H9 (cell line): Measurements from ENCODE around the gene SLC35E3. TPM values are rescaled to one million over a fixed set of nuclear protein-coding genes. Genes with fewer than 3 reads are reported as not detected.

Experiments
- DNase-seq: peaks from one replicate; pipeline ENCODE4 v3.0.0-alpha.2; 2017
- H2AFZ ChIP-seq: one replicate; pipeline ENCODE4 v1.6.1; 2013; ENCODE audit warnings: mild to moderate bottlenecking, low read length, control low read depth, moderate library complexity
- H2AK5ac ChIP-seq: 2 replicates; pipeline ENCODE4 v1.6.1; 2013; ENCODE audit warnings: low read length, control low read depth, mixed read lengths; ENCODE audit not compliant: insufficient read length
- H2BK120ac ChIP-seq: one replicate; pipeline ENCODE4 v1.6.1; 2013; ENCODE audit warnings: low read depth, mild to moderate bottlenecking, low read length, control low read depth, inconsistent platforms; ENCODE audit not compliant: poor library complexity, severe bottlenecking
- H2BK12ac ChIP-seq: 2 replicates; pipeline ENCODE4 v1.6.1; 2013; ENCODE audit warnings: low read length, control low read depth, mixed read lengths, low read depth; ENCODE audit not compliant: insufficient read length
- H2BK15ac ChIP-seq: 2 replicates; pipeline ENCODE4 v1.6.1; 2013; ENCODE audit warnings: low read depth, low read length, control low read depth
- H2BK20ac ChIP-seq: one replicate; pipeline ENCODE4 v1.6.1; 2013; ENCODE audit warnings: low read depth, mild to moderate bottlenecking, low read length, control low read depth, inconsistent platforms; ENCODE audit not compliant: poor library complexity, severe bottlenecking
- H2BK5ac ChIP-seq: 2 replicates; pipeline ENCODE4 v1.6.1; 2013; ENCODE audit warnings: low read length, control low read depth, mixed read lengths; ENCODE audit not compliant: insufficient read length
- H3K14ac ChIP-seq: 2 replicates; pipeline ENCODE4 v1.6.1; 2013; ENCODE audit warnings: low read length, control low read depth; ENCODE audit not compliant: insufficient read depth
- H3K18ac ChIP-seq: 2 replicates; pipeline ENCODE4 v1.6.1; 2013; ENCODE audit warnings: low read depth, mild to moderate bottlenecking, mixed read lengths, low read length, control low read depth; ENCODE audit not compliant: insufficient read length
- H3K23ac ChIP-seq: 2 replicates; pipeline ENCODE4 v1.6.1; 2013; ENCODE audit warnings: low read length, control low read depth, mixed read lengths, low read depth; ENCODE audit not compliant: insufficient read length
- H3K23me2 ChIP-seq: 2 replicates; pipeline ENCODE4 v1.6.1; 2013; ENCODE audit warnings: low read depth, mild to moderate bottlenecking, mixed read lengths, low read length, control low read depth; ENCODE audit not compliant: insufficient read length, poor library complexity, severe bottlenecking
- H3K27ac ChIP-seq: 2 replicates; pipeline ENCODE4 v1.5.1; 2013; ENCODE audit warnings: low read length, control low read depth, mixed read lengths, low read depth; ENCODE audit not compliant: insufficient read length
- H3K27me3 ChIP-seq: 2 replicates; pipeline ENCODE4 v1.6.1; 2013; ENCODE audit warnings: low read length, control low read depth, inconsistent platforms; ENCODE audit not compliant: insufficient read depth
- H3K4ac ChIP-seq: 2 replicates; pipeline ENCODE4 v1.6.1; 2013; ENCODE audit warnings: low read depth, mild to moderate bottlenecking, control low read depth, inconsistent platforms, low read length, moderate library complexity
- H3K4me1 ChIP-seq: 2 replicates; pipeline ENCODE4 v1.6.1; 2013; ENCODE audit warnings: low read length, control low read depth, inconsistent platforms; ENCODE audit not compliant: insufficient read depth
- H3K4me2 ChIP-seq: 2 replicates; pipeline ENCODE4 v1.6.1; 2013; ENCODE audit warnings: low read length, control low read depth, mixed read lengths; ENCODE audit not compliant: insufficient read length, insufficient read depth
- H3K56ac ChIP-seq: 2 replicates; pipeline ENCODE4 v1.6.1; 2013; ENCODE audit warnings: low read depth, mild to moderate bottlenecking, mixed read lengths, low read length, control low read depth; ENCODE audit not compliant: insufficient read length
- H3K79me1 ChIP-seq: 2 replicates; pipeline ENCODE4 v1.6.1; 2013; ENCODE audit warnings: low read depth, mild to moderate bottlenecking, moderate library complexity, low read length, control low read depth, inconsistent platforms; ENCODE audit not compliant: insufficient read depth, poor library complexity, severe bottlenecking
- H3K79me2 ChIP-seq: 2 replicates; pipeline ENCODE4 v1.6.1; 2013; ENCODE audit warnings: low read length, control low read depth, inconsistent platforms; ENCODE audit not compliant: insufficient read depth
- H3K9ac ChIP-seq: 2 replicates; pipeline ENCODE4 v1.6.1; 2013; ENCODE audit warnings: low read length, control low read depth, mixed read lengths; ENCODE audit not compliant: insufficient read length; ENCODE audit errors: extremely low read depth
- H3K9me3 ChIP-seq: one replicate; pipeline ENCODE4 v1.6.1; 2013; ENCODE audit warnings: low read depth, low read length, inconsistent platforms; ENCODE audit not compliant: control insufficient read depth
- H3T11ph ChIP-seq: one replicate; pipeline ENCODE4 v1.6.1; 2013; ENCODE audit warnings: mild to moderate bottlenecking, low read length, control low read depth, inconsistent platforms
- H4K20me1 ChIP-seq: one replicate; pipeline ENCODE4 v1.6.1; 2013; ENCODE audit not compliant: control insufficient read depth, insufficient read length, insufficient read depth
- H4K5ac ChIP-seq: 2 replicates; pipeline ENCODE4 v1.6.1; 2013; ENCODE audit warnings: low read depth, mild to moderate bottlenecking, mixed read lengths, low read length, control low read depth; ENCODE audit not compliant: insufficient read length
- H4K8ac ChIP-seq: replicated peaks from 2 replicates; pipeline ENCODE4 v1.6.1; 2013; ENCODE audit warnings: low read length, control low read depth, mixed read lengths, low read depth; ENCODE audit not compliant: insufficient read length
- H4K91ac ChIP-seq: 2 replicates; pipeline ENCODE4 v1.6.1; 2013; ENCODE audit warnings: low read depth, mild to moderate bottlenecking, moderate library complexity, mixed read lengths, low read length, control low read depth; ENCODE audit not compliant: insufficient read length
- H3K27ac Mint-ChIP-seq, 3 experiments: 2 replicates in 2 of 3; 3 replicates in 1 of 3; pipeline ENCODE4 v1.8.0; 2020 to 2021; ENCODE audit warnings: mixed read lengths in 3 of 3, mild to moderate bottlenecking in 1 of 3, moderate library complexity in 1 of 3
- H3K27me3 Mint-ChIP-seq: 2 replicates; pipeline ENCODE4 v1.8.0; 2021; ENCODE audit warnings: low read depth, mild to moderate bottlenecking, moderate library complexity, mixed read lengths
- H3K36me3 Mint-ChIP-seq, 3 experiments: 2 replicates in 2 of 3; 3 replicates in 1 of 3; pipeline ENCODE4 v1.8.0; 2020 to 2021; ENCODE audit warnings: low read depth in 3 of 3, mixed read lengths in 3 of 3; ENCODE audit not compliant: insufficient read depth in 1 of 3
- H3K4me1 Mint-ChIP-seq, 2 experiments: 2 replicates each; pipeline ENCODE4 v1.8.0; 2020; ENCODE audit warnings: mixed read lengths in 2 of 2
- H3K4me3 Mint-ChIP-seq, 2 experiments: 2 replicates in 1 of 2; 3 replicates in 1 of 2; pipeline ENCODE4 v1.8.0; 2020 to 2021; ENCODE audit warnings: mild to moderate bottlenecking in 2 of 2, mixed read lengths in 2 of 2, moderate library complexity in 1 of 2
- H3K9me3 Mint-ChIP-seq, 2 experiments: 2 replicates in 1 of 2; 3 replicates in 1 of 2; pipeline ENCODE4 v1.8.0; 2020; ENCODE audit warnings: mild to moderate bottlenecking in 2 of 2, mixed read lengths in 2 of 2, moderate library complexity in 1 of 2
- CTCF ChIP-seq: fragments of 200-600 bp; sonication (generic); conservative IDR thresholded peaks from 3 replicates; pipeline ENCODE4 v1.8.0; 2021; ENCODE audit warnings: antibody characterized with exemption, mild to moderate bottlenecking
- WGBS: extraction: QIAGEN DNeasy Blood & Tissue Kit; methylation state at CpG from one replicate; pipeline ENCODE4 v1.1.7; 2013; ENCODE audit warnings: missing lambda C conversion rate, low lambda C conversion rate, mixed read lengths; ENCODE audit not compliant: insufficient read length; ENCODE audit errors: extremely low coverage; 5-methylcytosine and 5-hydroxymethylcytosine counted together
- total RNA-seq: library from RNA; stranded (reverse); gene quantifications from 2 replicates; pipeline ENCODE4 v1.2.1, GENCODE V29; 2021

The SLC35E3 gene
- total RNA-seq, 1 experiment from 2014 or later = 17.9 TPM

- peak overlapping the region; percentile 93 for H2BK12ac ChIP-seq
- peaks cover 33 to 38% of the 10 kb centered on the region in 2 experiments for H3K4me1 Mint-ChIP-seq
- H2BK15ac ChIP-seq = peak overlapping the region; percentile 91; the same call in 1 of the 2 replicates
- no peaks in the 10 kb centered on the region for H3K27me3 Mint-ChIP-seq
- H3K56ac ChIP-seq = no peak overlapping the region
- no peak overlapping the region for H3K23ac ChIP-seq
- peak overlapping the region; percentile 99 for H4K5ac ChIP-seq
- peak overlapping the region; percentile 94 to 95 for H3K4me3 Mint-ChIP-seq
- no CpG with 5 or more reads among the region's 61 CpGs for WGBS
- peaks cover 4% of the 10 kb centered on the region; the same call in 1 of the 2 replicates for H3K4me1 ChIP-seq
- TF ChIP-seq CTCF = no peak; the same call in 2 of the 3 replicates
- peak overlapping the region; percentile 100 for H3K14ac ChIP-seq
- peak overlapping the region; percentile 42 for H2AK5ac ChIP-seq
- H3K27me3 ChIP-seq = no peaks in the 10 kb centered on the region
- no peaks in the 10 kb centered on the region for H3K9me3 ChIP-seq
- peak overlapping the region; percentile 48 for H3K4me2 ChIP-seq
- no peaks in the 10 kb centered on the region for H3K79me1 ChIP-seq
- no peak overlapping the region for H2AFZ ChIP-seq
- peak overlapping the region; percentile 95; the same call in 1 of the 2 replicates for H3K4ac ChIP-seq
- H3K9me3 Mint-ChIP-seq = peaks cover 0 to 2% of the 10 kb centered on the region in 2 experiments; a peak in 2 of 5 replicates
- peak overlapping the region; percentile 93 for H3K27ac ChIP-seq
- peak overlapping the region; percentile 80 for H2BK5ac ChIP-seq
- H3T11ph ChIP-seq = peak overlapping the region; percentile 47
- H4K8ac ChIP-seq = no peak overlapping the region
- DNase-seq = peak; percentile 90
- H3K23me2 ChIP-seq = peaks cover 9% of the 10 kb centered on the region
- H3K27ac Mint-ChIP-seq = peak overlapping the region; percentile 99
- peak overlapping the region; percentile 99 for H4K91ac ChIP-seq
- no peak overlapping the region for H2BK20ac ChIP-seq
- peaks cover 21 to 46% (median 42%) of the 10 kb centered on the region in 3 experiments for H3K36me3 Mint-ChIP-seq
- peak overlapping the region; percentile 99 for H3K18ac ChIP-seq
- peak overlapping the region; percentile 71 for H2BK120ac ChIP-seq
- H3K79me2 ChIP-seq = peaks cover 5% of the 10 kb centered on the region; the same call in 1 of the 2 replicates
- no peaks in the 10 kb centered on the region for H4K20me1 ChIP-seq
- peak overlapping the region; percentile 98 for H3K9ac ChIP-seq
Observed at GRCh38 chr12:68808388-68809189, 62.6 kb downstream of the SLC35E3 start.
